ENCODE measurements around the gene ABHD17C. TPM values are rescaled to one million over a fixed set of nuclear protein-coding genes. Genes with fewer than 3 reads are reported as not detected.

ABHD17C gene
- total and polyA plus RNA-seq, 2 of the 8 experiments (the other 6 are each of a cell fraction or from before 2014, with no cell fraction given), result 20.2 to 29.8 TPM

GRCh38 chr15:80665151-80665550, 30.0 kb upstream of the ABHD17C start (continued):
- TF ChIP-seq, protein P1, sequence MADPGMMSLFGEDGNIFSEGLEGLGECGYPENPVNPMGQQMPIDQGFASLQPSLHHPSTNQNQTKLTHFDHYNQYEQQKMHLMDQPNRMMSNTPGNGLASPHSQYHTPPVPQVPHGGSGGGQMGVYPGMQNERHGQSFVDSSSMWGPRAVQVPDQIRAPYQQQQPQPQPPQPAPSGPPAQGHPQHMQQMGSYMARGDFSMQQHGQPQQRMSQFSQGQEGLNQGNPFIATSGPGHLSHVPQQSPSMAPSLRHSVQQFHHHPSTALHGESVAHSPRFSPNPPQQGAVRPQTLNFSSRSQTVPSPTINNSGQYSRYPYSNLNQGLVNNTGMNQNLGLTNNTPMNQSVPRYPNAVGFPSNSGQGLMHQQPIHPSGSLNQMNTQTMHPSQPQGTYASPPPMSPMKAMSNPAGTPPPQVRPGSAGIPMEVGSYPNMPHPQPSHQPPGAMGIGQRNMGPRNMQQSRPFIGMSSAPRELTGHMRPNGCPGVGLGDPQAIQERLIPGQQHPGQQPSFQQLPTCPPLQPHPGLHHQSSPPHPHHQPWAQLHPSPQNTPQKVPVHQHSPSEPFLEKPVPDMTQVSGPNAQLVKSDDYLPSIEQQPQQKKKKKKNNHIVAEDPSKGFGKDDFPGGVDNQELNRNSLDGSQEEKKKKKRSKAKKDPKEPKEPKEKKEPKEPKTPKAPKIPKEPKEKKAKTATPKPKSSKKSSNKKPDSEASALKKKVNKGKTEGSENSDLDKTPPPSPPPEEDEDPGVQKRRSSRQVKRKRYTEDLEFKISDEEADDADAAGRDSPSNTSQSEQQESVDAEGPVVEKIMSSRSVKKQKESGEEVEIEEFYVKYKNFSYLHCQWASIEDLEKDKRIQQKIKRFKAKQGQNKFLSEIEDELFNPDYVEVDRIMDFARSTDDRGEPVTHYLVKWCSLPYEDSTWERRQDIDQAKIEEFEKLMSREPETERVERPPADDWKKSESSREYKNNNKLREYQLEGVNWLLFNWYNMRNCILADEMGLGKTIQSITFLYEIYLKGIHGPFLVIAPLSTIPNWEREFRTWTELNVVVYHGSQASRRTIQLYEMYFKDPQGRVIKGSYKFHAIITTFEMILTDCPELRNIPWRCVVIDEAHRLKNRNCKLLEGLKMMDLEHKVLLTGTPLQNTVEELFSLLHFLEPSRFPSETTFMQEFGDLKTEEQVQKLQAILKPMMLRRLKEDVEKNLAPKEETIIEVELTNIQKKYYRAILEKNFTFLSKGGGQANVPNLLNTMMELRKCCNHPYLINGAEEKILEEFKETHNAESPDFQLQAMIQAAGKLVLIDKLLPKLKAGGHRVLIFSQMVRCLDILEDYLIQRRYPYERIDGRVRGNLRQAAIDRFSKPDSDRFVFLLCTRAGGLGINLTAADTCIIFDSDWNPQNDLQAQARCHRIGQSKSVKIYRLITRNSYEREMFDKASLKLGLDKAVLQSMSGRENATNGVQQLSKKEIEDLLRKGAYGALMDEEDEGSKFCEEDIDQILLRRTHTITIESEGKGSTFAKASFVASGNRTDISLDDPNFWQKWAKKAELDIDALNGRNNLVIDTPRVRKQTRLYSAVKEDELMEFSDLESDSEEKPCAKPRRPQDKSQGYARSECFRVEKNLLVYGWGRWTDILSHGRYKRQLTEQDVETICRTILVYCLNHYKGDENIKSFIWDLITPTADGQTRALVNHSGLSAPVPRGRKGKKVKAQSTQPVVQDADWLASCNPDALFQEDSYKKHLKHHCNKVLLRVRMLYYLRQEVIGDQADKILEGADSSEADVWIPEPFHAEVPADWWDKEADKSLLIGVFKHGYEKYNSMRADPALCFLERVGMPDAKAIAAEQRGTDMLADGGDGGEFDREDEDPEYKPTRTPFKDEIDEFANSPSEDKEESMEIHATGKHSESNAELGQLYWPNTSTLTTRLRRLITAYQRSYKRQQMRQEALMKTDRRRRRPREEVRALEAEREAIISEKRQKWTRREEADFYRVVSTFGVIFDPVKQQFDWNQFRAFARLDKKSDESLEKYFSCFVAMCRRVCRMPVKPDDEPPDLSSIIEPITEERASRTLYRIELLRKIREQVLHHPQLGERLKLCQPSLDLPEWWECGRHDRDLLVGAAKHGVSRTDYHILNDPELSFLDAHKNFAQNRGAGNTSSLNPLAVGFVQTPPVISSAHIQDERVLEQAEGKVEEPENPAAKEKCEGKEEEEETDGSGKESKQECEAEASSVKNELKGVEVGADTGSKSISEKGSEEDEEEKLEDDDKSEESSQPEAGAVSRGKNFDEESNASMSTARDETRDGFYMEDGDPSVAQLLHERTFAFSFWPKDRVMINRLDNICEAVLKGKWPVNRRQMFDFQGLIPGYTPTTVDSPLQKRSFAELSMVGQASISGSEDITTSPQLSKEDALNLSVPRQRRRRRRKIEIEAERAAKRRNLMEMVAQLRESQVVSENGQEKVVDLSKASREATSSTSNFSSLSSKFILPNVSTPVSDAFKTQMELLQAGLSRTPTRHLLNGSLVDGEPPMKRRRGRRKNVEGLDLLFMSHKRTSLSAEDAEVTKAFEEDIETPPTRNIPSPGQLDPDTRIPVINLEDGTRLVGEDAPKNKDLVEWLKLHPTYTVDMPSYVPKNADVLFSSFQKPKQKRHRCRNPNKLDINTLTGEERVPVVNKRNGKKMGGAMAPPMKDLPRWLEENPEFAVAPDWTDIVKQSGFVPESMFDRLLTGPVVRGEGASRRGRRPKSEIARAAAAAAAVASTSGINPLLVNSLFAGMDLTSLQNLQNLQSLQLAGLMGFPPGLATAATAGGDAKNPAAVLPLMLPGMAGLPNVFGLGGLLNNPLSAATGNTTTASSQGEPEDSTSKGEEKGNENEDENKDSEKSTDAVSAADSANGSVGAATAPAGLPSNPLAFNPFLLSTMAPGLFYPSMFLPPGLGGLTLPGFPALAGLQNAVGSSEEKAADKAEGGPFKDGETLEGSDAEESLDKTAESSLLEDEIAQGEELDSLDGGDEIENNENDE (IDR thresholded peaks at IDR 0.05; ENCODE audit: insufficient replicate concordance, low read length), result no peak
- TF ChIP-seq TAF7 (optimal IDR thresholded peaks at IDR 0.05; ENCODE audit: borderline replicate concordance, low read depth, low read length), result no peak
- TF ChIP-seq ZNF274 (IDR thresholded peaks at IDR 0.05; ENCODE audit: borderline replicate concordance, extremely low read depth, low read length), result no peak
- no peak for TF ChIP-seq KDM4A (IDR thresholded peaks at IDR 0.05; ENCODE audit: low read depth, low read length, severe bottlenecking)
- TF ChIP-seq TBP (IDR thresholded peaks at IDR 0.05; ENCODE audit: low read depth, low read length), result no peak
- no peak for TF ChIP-seq CHD1 (IDR thresholded peaks at IDR 0.05; ENCODE audit: low read depth, low read length)
- no peak for TF ChIP-seq EP300 (IDR thresholded peaks at IDR 0.05; ENCODE audit: borderline replicate concordance in 1 of 2, low read depth in 2 of 2, low read length in 2 of 2)
- TF ChIP-seq BRCA1 (IDR thresholded peaks at IDR 0.05; ENCODE audit: low read depth, low read length), result no peak
- TF ChIP-seq TAF1 (IDR thresholded peaks at IDR 0.05; ENCODE audit: low read depth, low read length), result no peak

Measured in H1 (cell line).